GM19099 (cell line): ENCODE results near the gene CMTM5.

Experiments used
- POLR2A ChIP-seq: IDR thresholded peaks from 3 replicates; pipeline ENCODE4 v1.6.1; 2011; ENCODE audit warnings: low read depth; ENCODE audit not compliant: insufficient read length; ENCODE audit errors: extremely low read depth

The CMTM5 gene

DNA sequence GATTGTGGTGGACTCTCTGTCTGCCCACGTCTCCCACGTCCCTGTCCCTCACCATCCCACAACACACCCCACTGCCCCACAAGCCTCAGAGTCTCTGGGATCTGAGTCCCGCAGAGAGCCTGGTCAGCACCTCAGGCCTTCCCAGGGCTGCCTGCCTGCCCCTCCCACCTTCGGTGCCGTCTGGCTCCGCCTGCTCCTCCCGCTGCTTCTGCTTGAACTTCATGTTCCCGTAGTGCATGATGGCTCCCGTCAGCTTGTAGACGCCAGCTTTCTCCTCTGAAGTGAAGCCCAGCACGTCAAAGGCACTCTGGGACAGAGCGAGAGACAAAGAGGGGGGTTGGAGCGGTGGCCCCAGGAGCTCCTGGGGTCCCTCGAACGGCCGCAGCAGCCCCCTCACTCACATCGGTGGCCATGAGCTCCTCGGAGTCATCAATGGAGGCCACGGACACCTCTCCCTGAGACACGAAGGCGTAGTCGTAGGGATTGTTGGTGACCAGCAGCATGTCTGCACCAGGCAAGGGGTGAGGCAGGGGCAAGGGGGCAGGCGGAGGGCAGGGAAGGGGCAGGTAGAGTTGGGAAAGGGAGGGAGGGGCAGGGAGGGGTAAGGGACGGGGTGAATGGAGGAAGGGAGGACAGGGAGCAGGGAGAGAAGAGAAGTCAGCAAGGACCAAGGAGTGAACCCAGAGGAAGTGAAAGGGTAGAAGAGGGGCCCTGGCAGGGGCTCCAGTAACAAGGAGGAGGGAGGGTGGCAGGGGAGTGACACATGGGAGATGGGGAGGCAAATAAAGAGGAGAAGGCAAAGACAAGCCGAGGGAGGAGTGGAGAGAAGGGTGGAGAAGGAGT is 25.7 kb downstream of the CMTM5 start:
- no peak for TF ChIP-seq POLR2A

DNA sequence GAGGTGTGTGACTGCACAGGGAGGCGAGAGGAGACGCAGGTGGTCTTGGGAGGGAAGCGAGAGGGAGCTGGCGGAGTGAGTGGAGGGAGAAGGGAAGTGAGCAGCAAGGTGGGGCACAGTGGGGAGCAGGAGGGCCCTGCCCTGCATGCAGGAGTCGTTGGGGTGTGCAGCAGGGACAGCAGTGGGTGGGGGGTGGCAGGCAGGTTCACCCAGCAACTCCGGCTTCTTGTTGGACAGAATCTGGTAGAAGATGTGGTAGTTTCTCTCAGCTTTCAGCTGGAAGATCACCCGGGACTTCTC is 26.2 kb downstream of the CMTM5 start:
- TF ChIP-seq POLR2A = no peak

DNA sequence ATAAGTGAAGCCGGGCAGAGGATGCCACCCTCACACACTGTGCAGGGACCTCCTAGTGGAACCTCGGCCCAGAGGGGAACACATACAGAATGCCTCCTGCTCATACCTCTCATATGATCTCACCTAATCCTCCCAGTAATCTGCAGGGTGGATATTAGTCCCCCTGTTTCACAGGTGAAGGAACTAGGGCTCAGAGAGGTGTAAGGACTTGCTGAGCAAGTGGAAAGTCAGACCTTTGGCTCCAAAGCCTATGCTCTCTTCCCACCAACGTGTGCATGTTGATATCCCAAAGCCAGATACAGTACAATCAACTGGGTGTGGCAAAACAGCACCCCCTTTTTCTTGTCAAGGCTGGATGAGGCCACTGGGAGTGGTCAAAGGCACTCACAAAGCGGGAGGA is 27.1 kb downstream of the CMTM5 start:
- no peak for TF ChIP-seq POLR2A

DNA sequence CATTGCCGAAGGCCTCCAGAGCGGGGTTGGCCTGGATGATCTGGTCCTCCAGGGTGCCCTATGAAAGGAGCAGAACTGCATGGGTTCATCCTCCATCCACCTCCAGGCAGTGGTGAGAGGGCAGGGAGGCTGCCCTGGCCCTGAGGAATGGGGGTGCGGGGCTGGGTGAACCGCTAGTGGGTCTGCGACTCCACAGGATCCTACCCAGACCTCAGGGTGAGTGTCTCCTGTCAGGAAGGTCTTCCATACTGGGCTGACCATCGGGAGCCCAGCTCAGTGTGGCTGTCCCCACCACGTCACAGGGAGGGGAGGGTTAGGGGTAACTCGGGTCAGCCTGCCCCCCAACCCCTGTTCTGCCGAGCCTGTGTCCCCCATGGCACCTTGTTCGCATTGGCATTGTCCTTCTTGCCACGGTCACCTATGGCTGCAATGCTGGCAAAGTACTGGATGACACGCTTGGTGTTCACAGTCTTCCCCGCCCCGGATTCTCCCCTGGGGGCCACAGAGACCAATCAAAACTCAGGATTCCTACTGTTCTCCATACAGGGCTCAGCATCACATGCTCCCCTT is 27.6 kb downstream of the CMTM5 start:
- TF ChIP-seq POLR2A = no peak

DNA sequence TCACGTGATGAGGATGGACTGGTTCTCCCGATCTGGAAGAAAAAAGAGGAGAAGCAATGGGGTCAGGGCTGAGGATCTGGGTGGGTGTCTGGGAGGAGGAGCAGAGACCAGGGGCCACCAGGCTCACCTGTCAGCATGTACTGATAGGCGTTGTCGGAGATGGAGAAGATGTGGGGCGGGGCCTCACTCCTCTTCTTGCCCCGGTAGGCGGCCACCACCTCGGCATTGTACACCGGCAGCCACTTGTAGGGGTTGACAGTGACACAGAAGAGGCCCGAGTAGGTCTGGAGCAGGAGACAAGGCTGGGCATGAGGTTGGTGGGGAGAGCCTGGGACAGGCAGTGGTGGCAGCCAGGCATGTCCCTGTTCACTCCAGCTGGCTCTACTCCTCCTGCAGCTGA is 28.2 kb downstream of the CMTM5 start:
- no peak for TF ChIP-seq POLR2A

DNA sequence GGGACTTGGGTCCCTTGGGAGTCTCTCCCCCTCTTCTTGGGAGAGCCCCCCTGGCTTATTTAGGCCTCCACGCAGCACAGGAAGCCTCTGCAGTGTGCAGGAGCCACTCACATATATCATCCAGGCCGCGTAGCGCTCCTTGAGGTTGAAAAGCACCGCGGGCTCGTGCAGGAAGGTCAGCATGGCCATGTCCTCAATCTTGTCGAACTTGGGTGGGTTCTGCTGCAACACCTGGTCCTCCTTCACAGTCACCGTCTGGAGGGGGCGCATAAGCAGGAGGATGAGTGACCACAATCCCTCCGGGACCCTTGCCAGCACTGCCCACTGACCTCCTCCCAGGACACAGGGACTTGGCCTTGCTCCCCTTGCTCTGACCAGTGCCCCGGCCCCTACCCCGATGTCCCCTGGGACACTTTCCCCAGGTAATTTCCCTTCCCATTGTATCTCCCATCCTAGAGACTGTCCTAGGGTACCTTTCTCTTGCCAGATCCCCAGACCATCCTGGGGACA is 28.7 kb downstream of the CMTM5 start:
- TF ChIP-seq POLR2A = no peak

DNA sequence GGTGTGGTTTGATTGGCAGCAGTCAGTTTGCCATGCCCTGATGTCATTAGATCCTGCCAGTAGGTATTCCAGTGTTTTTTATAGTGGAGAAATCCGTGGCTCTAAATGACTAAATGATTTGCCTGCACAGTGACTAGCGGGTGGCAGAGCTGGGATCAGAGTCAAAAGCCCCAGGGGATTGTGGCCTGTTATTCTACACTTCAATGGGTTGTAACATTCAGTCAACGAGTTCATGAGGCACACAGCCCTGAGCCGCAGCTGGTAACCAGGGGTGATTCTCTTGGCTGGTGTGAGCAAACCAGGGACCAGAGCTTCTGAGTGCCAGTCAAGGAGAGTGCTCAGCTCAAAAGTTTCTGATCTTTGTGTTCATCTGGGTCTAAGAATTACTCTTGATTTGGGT is 29.4 kb downstream of the CMTM5 start:
- TF ChIP-seq POLR2A = no peak

DNA sequence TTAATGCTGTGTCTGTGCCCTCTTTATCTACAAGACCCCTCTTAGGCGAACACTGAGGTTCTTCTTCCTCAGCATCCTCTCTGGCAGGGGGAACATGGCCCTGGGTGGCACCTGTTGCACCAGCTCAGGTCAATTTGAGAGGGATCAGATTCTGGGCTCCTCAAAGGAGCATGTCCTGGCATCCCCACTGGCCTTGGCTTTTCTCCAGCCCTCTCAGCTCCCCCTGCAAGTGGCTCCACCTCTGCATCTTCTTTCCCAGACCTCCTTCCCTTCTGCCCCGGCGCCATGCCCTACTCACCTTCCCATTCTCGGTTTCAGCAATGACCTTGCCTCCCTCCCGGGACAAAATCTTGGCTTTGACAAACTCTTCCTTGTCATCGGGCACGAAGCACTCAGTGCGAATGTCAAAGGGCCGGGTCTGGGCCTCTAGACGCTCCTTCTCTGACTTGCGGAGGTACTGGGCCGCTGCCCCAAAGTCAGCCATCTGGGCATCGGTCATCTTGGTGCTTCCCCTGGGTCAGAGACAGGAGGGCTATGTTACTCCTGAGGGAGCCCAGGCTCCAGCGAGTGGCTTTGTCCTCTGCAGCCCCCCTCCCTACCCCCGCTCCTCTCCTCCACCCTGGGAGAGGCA is 30.0 kb downstream of the CMTM5 start:
- TF ChIP-seq POLR2A = no peak

DNA sequence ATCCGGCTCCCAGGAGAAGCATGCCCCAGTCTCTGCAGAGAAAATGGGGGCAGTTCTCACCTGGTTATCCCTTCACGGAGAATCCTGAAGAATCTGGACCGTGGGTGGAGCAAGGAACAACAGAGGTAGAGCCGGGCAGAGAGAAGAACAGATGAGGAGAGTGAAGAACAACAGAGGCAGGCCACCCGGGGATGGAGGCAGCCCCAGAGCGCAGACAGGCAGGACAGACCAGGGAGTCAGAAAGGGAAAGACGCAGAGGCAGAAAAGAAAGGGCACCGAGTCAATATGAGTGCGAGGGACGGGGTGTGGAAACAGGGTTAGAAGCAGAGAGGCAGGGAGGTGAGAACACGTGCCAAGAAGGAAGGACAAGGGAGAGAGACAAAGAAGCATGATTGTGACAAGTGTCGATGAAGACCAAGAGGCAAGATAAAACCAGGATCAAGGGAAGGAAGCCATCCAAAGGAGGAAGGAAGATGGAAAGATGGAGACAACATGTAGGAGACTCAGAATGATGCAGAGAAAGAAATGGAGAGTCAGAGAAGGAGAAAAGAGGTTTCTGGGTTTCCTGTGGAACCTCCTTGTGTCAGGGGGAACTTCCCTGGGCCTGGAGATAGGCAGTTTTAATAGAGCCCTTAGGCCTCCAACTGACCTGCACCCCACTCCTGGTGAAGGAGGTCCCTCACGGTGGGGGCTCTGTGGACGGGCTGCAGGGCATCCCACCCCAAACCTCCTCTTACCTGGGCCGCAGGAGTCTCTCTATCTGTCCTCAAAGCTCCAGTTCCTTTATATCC is 30.9 kb downstream of the CMTM5 start, which contains the start of gene MYH6:
MYH6 (minus strand) TSS at position 758 of the 791 bp plus-strand sequence. CDS start 1,050 bp downstream, outside the sequence.
- no peak for TF ChIP-seq POLR2A

DNA sequence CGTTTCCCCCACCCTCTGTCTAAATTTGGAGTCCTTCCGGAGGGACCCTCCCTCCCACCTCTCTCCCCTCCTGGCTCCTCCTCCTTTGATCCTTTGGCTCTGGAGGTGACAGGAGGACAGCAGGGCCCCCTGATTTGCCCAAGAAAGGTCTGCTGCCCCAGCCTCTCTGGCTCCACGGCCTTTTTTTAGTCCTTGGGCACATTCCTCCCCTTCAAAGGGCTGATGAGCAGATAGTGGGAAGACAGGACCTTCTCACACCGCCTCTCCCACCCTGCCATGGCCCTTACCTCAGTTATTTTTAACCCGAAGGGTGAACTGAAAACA is 31.4 kb downstream of the CMTM5 start:
- TF ChIP-seq POLR2A = no peak

DNA sequence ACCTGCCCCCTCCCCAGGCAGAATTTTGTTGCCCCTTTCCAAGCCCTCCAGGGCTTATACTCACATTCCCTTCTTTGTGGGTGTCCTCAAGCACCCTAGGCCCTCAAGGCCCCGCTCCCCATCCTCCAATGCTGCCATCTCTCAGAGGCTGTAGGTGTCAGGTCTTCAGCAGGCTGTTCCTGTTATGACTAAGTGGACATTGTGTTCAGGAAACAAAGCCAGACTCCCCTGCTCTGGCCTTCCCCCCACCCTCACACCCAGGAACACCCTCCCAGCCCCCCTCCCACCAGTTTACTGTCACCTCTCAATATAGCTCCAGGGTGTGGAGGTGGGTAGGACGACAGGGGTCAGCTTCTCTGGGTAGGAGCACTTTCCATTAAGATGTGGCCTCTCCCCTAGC is 32.6 kb downstream of the CMTM5 start:
- TF ChIP-seq POLR2A = no peak

DNA sequence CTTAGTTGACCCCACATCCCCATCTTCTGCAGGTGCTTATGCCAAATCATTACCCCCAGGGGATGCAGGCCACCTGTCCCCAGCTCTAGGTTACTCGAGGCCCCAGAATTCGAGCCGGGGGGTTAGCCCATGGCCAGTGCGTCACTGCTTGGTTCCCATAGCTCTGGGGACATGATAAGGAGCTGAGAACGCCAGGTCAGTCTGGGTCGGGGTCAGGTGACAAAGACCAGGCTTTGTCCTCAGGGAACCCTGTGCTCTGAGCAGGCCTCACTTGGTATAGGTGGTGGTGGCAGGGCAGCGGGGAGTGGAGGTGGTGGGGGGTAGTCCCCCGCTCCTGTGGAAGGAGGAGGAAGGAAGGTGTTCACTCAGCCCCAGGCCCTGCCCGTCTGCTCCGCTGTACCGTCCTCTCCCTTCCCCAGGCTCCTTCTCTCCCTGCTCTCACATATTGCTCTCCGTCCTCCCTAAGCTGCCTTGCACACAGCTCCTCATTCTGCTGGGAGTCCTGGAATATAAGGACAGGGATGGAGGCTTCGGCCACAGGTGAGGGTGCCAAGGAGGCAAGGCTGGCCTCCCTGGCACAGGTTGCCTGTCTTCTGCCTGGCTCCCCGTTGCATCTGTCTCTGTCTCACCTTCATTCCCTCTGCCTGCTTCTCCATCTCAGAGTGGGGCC is 33.3 kb downstream of the CMTM5 start:
- no peak for TF ChIP-seq POLR2A

DNA sequence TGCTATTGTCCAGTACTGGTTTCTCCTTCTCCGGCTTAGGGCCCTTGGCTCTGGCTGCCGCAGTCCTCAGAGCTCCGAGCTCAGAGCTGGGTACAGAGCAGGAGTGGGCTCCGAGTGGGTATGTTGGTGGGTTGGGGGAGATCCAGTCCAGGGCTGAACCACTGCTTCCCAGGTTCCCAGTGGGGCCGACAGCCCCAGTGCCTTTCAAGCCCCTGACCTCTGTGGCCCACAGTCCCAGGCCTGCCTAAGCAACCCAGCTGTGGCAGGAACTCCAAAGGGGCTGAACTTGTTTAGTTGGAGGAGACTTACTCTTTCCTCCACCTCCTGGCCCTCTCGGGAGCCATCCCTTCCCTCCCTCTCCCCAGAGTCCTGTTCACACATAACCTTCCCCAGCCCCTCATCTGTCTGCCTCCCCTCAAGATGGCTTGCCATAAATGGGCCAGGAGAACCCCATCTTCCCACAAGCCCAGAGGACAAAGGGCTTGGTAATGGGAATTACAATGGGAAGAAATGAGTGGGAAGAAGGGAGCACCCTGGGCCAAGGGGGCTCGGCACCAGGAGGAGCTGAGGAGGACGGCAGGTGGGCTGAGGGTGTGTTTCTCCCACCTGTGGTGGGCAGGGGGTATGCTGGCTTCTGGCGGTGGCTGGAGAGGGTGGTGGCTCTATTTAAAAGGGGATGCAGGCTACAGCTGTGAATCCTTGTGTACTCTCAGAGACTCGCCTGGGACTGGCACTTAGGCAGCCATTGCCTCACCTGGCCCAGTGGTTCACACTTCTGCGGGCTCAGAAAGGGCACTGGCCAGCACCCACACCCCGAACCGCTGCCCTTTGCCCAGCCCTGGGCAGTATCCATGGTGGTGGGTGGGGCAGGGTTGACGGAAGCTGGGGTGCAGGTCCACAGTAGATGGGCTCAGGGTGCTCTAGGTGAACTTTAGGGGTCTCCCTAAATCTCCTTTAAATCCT is 35.0 kb downstream of the CMTM5 start:
- TF ChIP-seq POLR2A = no peak

DNA sequence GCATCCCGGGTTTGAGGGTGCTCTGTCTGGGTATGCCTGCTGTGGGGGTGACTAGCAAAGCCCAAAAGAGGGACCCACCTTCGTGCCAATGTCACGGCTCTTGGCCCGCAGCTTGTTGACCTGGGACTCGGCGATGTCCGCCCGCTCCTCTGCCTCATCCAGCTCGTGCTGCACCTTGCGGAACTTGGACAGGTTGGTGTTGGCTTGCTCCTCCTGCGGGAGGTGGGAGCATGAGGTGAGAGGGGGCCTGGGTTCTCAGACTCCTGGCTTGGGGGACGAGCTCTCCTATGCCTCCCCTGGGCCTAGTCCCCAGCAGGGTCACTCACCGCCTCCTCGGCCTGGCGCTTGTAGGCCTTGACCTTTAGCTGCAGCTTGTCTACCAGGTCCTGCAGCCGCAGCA is 36.8 kb downstream of the CMTM5 start:
- TF ChIP-seq POLR2A = no peak
